Natural killer cell treated with Interleukin-12 subunit alpha and Interleukin-12 subunit beta and Interleukin-15 and Interleukin-18, amount 100 ng/mL, for 72 hours (primary cell): Measurements from ENCODE around the gene VRK3. TPM values are rescaled to one million over a fixed set of nuclear protein-coding genes. Genes with fewer than 3 reads are reported as not detected.

ENCODE experiments used
- total RNA-seq, 2 donors: library from RNA; stranded (reverse); gene quantifications; one replicate each; pipeline ENCODE4 v1.2.3, GENCODE V29; 2022

The VRK3 gene
- total RNA-seq, 2 donors from 2014 or later = 52.1 to 70.9 TPM

Other genes with a start within 250 kb of the VRK3 start
- gene FUZ, start 212.1 kb downstream of the VRK3 start, total RNA-seq = 10 to 100 TPM; 10.7 to 18.0 TPM
- 10 to 100 TPM; 48.0 to 64.6 TPM for gene MED25, start 207.1 kb downstream of the VRK3 start, total RNA-seq
- gene PTOV1, start 174.2 kb downstream of the VRK3 start, total RNA-seq = 10 to 100 TPM; 64.6 to 78.0 TPM
- 100 to 1,000 TPM; 146 to 205 TPM for gene PNKP, start 157.8 kb downstream of the VRK3 start, total RNA-seq
- gene AKT1S1, start 148.0 kb downstream of the VRK3 start, total RNA-seq = 10 to 100 TPM; 16.8 to 32.1 TPM
- gene TBC1D17, start 147.7 kb downstream of the VRK3 start, total RNA-seq = 10 to 100 TPM; 26.0 to 34.0 TPM
- 10 to 100 TPM in 1 of 2 donors, 1 to 10 TPM in 1; 2.4 to 15.1 TPM for gene IL4I1, start 128.5 kb downstream of the VRK3 start, total RNA-seq
- gene ATF5, start 96.2 kb downstream of the VRK3 start, total RNA-seq = 10 to 100 TPM; 12.1 to 12.4 TPM
- gene NUP62, start 95.9 kb downstream of the VRK3 start, total RNA-seq = 100 to 1,000 TPM; 109 to 187 TPM
- gene SIGLEC11, start 64.2 kb downstream of the VRK3 start, total RNA-seq = not detected
- 10 to 100 TPM in 1 of 2 donors, 1 to 10 TPM in 1; 6.2 to 10.3 TPM for gene ZNF473, start 633 bp upstream of the VRK3 start, total RNA-seq
- gene IZUMO2, start 137.9 kb upstream of the VRK3 start, total RNA-seq = not detected
- gene MYH14, start 178.2 kb upstream of the VRK3 start, total RNA-seq = not detected